Transverse colon (tissue), 4 donors: ENCODE data around the gene SHF.

Experiments used
- POLR2A ChIP-seq: fragments of 450-650 bp; IDR thresholded peaks from one replicate; pipeline ENCODE4 v1.6.1; 2016; ENCODE audit warnings: antibody characterized with exemption, mild to moderate bottlenecking, moderate library complexity
- POLR2AphosphoS5 ChIP-seq, 3 donors: sonication (generic); formaldehyde crosslinking; IDR thresholded peaks; one replicate each; pipeline ENCODE4 v1.6.1; 2016; ENCODE audit warnings: antibody characterized with exemption in 3 of 3
- TF ChIP-seq, protein P1 (sequence below), 5 experiments: fragments of 200-600 bp in 3 of 5; fragments of 450-650 bp in 2 of 5; sonication (generic) in 3 of 5; IDR thresholded peaks; 1 replicate in 2 of 5; 2 replicates in 3 of 5; pipeline ENCODE4 v1.5.1; 2016 to 2017; ENCODE audit warnings: antibody characterized with exemption in 5 of 5, inconsistent platforms in 3 of 5, mild to moderate bottlenecking in 2 of 5, moderate library complexity in 1 of 5

- TF ChIP-seq, protein P1, sequence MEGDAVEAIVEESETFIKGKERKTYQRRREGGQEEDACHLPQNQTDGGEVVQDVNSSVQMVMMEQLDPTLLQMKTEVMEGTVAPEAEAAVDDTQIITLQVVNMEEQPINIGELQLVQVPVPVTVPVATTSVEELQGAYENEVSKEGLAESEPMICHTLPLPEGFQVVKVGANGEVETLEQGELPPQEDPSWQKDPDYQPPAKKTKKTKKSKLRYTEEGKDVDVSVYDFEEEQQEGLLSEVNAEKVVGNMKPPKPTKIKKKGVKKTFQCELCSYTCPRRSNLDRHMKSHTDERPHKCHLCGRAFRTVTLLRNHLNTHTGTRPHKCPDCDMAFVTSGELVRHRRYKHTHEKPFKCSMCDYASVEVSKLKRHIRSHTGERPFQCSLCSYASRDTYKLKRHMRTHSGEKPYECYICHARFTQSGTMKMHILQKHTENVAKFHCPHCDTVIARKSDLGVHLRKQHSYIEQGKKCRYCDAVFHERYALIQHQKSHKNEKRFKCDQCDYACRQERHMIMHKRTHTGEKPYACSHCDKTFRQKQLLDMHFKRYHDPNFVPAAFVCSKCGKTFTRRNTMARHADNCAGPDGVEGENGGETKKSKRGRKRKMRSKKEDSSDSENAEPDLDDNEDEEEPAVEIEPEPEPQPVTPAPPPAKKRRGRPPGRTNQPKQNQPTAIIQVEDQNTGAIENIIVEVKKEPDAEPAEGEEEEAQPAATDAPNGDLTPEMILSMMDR (IDR thresholded peaks at IDR 0.05) = no peak
- no peak for TF ChIP-seq POLR2A
- TF ChIP-seq POLR2AphosphoS5 (IDR thresholded peaks at IDR 0.05) = no peak
Measured at GRCh38 chr15:45187578-45187893, 230 bp downstream of the SHF start.
